Measurements from ENCODE around the gene ZZZ3.

The ZZZ3 gene

DNA sequence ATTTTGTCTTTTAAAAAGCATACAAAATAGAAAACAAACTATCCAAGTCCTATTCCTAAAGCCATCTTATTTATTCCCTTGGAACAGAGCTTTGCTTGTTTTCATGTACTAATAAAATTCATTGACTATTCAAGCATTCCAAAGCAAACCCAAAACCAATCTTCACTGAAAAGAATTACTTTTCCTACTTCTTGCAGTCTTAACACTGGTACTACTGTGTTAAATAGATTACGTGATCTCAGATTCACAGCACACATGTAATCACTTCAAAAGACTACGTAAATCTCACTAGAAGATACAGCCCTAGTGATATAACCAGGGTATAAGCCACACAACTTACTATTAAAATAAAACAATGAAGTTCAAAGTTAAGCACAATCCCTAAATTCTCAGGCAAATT is 39.0 kb downstream of the ZZZ3 start:
- TF ChIP-seq, protein P1, sequence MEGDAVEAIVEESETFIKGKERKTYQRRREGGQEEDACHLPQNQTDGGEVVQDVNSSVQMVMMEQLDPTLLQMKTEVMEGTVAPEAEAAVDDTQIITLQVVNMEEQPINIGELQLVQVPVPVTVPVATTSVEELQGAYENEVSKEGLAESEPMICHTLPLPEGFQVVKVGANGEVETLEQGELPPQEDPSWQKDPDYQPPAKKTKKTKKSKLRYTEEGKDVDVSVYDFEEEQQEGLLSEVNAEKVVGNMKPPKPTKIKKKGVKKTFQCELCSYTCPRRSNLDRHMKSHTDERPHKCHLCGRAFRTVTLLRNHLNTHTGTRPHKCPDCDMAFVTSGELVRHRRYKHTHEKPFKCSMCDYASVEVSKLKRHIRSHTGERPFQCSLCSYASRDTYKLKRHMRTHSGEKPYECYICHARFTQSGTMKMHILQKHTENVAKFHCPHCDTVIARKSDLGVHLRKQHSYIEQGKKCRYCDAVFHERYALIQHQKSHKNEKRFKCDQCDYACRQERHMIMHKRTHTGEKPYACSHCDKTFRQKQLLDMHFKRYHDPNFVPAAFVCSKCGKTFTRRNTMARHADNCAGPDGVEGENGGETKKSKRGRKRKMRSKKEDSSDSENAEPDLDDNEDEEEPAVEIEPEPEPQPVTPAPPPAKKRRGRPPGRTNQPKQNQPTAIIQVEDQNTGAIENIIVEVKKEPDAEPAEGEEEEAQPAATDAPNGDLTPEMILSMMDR (IDR thresholded peaks at IDR 0.05; ENCODE audit: control insufficient read depth, insufficient read depth, low read depth, low read length, missing control alignments), result no peak

GRCh38 chr1:77642941-77643340 is 39.5 kb downstream of the ZZZ3 start:
- no peak for DNase-seq (ENCODE audit: low read depth)
- TF ChIP-seq, protein P1 (IDR thresholded peaks at IDR 0.05; ENCODE audit: control insufficient read depth, insufficient read depth, low read depth, low read length, missing control alignments), result no peak
- H3K4me3 ChIP-seq (ENCODE audit: control insufficient read depth, low read depth, low read length), result no peak overlapping the region

More for the DNA sequence above, 39.0 kb downstream of the ZZZ3 start:
- DNase-seq (ENCODE audit: low read depth), result no peak
- no peak overlapping the region for H3K4me3 ChIP-seq (ENCODE audit: control insufficient read depth, low read depth, low read length)

- TF ChIP-seq, protein P1 (IDR thresholded peaks at IDR 0.05; ENCODE audit: control insufficient read depth, insufficient read depth, low read depth, low read length, missing control alignments), result no peak
- H3K4me3 ChIP-seq (ENCODE audit: control insufficient read depth, low read depth, low read length), result no peak overlapping the region
- no peak for DNase-seq (ENCODE audit: low read depth)
Measured at GRCh38 chr1:77642196-77642595, 40.3 kb downstream of the ZZZ3 start.

- TF ChIP-seq, protein P1 (IDR thresholded peaks at IDR 0.05; ENCODE audit: control insufficient read depth, insufficient read depth, low read depth, low read length, missing control alignments), result no peak
- no peak for DNase-seq (ENCODE audit: low read depth)
- H3K4me3 ChIP-seq (ENCODE audit: control insufficient read depth, low read depth, low read length), result no peak overlapping the region
Measured at GRCh38 chr1:77639557-77640069, 42.8 kb downstream of the ZZZ3 start.

GRCh38 chr1:77639056-77639455 is 43.4 kb downstream of the ZZZ3 start:
- DNase-seq (ENCODE audit: low read depth), result peak; percentile 13
- no peak overlapping the region for H3K4me3 ChIP-seq (ENCODE audit: control insufficient read depth, low read depth, low read length)
- TF ChIP-seq, protein P1 (IDR thresholded peaks at IDR 0.05; ENCODE audit: control insufficient read depth, insufficient read depth, low read depth, low read length, missing control alignments), result no peak

DNA sequence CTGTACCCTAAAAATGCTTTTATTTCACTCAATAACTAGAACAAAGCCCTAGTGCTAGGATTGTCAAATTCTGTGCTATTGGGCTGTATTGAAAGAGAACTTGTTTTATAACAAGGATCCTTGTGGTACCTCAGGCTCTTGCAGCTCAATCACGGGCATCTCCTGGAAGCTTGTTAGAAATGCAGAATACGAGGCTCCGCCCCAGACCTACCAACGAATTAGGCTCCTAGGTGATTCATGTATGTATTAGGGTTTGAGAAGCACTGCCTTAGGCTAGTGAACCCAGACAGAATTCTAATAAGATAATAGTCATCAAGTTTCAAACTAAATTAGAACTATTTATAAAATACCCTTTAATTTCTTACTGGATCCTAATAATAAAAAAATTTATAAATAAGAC is 45.6 kb downstream of the ZZZ3 start:
- TF ChIP-seq, protein P1 (IDR thresholded peaks at IDR 0.05; ENCODE audit: control insufficient read depth, insufficient read depth, low read depth, low read length, missing control alignments), result no peak
- DNase-seq (ENCODE audit: low read depth), result no peak
- H3K4me3 ChIP-seq (ENCODE audit: control insufficient read depth, low read depth, low read length), result no peak overlapping the region
